Central memory CD8-positive, alpha-beta T cell (primary cell): ENCODE results near the gene SLC13A1.

Experiments used
- ATAC-seq: fragments of 150-1000 bp; cut with Tn5 transposase; replicated peaks from 2 replicates; pipeline ENCODE4 v1.10.0; 2022; ENCODE audit warnings: mild to moderate bottlenecking, moderate FRiP score, moderate number of reproducible peaks; ENCODE audit not compliant: poor library complexity, severe bottlenecking; ENCODE audit errors: extremely low read depth
- DNase-seq, 2 donors: peaks; one replicate each; pipeline ENCODE4 v3.0.0; 2021; ENCODE audit warnings: low spot score in 2 of 2
- H3K27ac Mint-ChIP-seq: one replicate; pipeline ENCODE4 v1.8.0; 2022; ENCODE audit warnings: low read depth, mild to moderate bottlenecking, moderate library complexity, mixed read lengths
- H3K27me3 Mint-ChIP-seq: one replicate; pipeline ENCODE4 v1.8.0; 2022; ENCODE audit warnings: mixed read lengths
- H3K36me3 Mint-ChIP-seq: one replicate; pipeline ENCODE4 v1.8.0; 2022; ENCODE audit warnings: mild to moderate bottlenecking, moderate library complexity, mixed read lengths; ENCODE audit not compliant: insufficient read depth
- H3K4me1 Mint-ChIP-seq: one replicate; pipeline ENCODE4 v1.8.0; 2022; ENCODE audit warnings: mixed read lengths
- H3K4me3 Mint-ChIP-seq: one replicate; pipeline ENCODE4 v1.8.0; 2022; ENCODE audit warnings: mild to moderate bottlenecking, moderate library complexity, mixed read lengths
- H3K9me3 Mint-ChIP-seq: one replicate; pipeline ENCODE4 v1.8.0; 2022; ENCODE audit warnings: mixed read lengths

SLC13A1 gene

GRCh38 chr7:123133924-123134323, 65.8 kb downstream of the SLC13A1 start:
- Mint-ChIP-seq H3K36me3 (no peaks in the 10 kb centered on the region), H3K27me3 (no peaks in the 10 kb centered on the region), H3K4me3 (no peak overlapping the region), H3K4me1 (no peaks in the 10 kb centered on the region), H3K27ac (no peak overlapping the region), H3K9me3 (peaks cover 18% of the 10 kb centered on the region)
- ATAC-seq (no peak), DNase-seq (no peak)

- Mint-ChIP-seq H3K9me3 (peaks cover 13% of the 10 kb centered on the region), H3K27ac (no peak overlapping the region), H3K36me3 (no peaks in the 10 kb centered on the region), H3K27me3 (no peaks in the 10 kb centered on the region), H3K4me3 (no peak overlapping the region), H3K4me1 (no peaks in the 10 kb centered on the region)
- ATAC-seq (no peak), DNase-seq (no peak)
Observed at GRCh38 chr7:123131961-123132360, 67.8 kb downstream of the SLC13A1 start.

- Mint-ChIP-seq H3K9me3 (peaks cover 13% of the 10 kb centered on the region), H3K27me3 (no peaks in the 10 kb centered on the region), H3K4me3 (no peak overlapping the region), H3K4me1 (no peaks in the 10 kb centered on the region), H3K27ac (no peak overlapping the region), H3K36me3 (no peaks in the 10 kb centered on the region)
- no peak for ATAC-seq
- DNase-seq: no peak
Observed at GRCh38 chr7:123131556-123131955, 68.2 kb downstream of the SLC13A1 start.

- Mint-ChIP-seq H3K4me3 (no peak overlapping the region), H3K9me3 (peaks cover 13% of the 10 kb centered on the region), H3K36me3 (no peaks in the 10 kb centered on the region), H3K4me1 (no peaks in the 10 kb centered on the region), H3K27ac (no peak overlapping the region), H3K27me3 (no peaks in the 10 kb centered on the region)
- ATAC-seq (no peak), DNase-seq (no peak)
Observed at GRCh38 chr7:123131140-123131539, 68.6 kb downstream of the SLC13A1 start.

GRCh38 chr7:123126691-123127090, 73.1 kb downstream of the SLC13A1 start:
- H3K27ac Mint-ChIP-seq: no peak overlapping the region
- no peaks in the 10 kb centered on the region for H3K4me1 Mint-ChIP-seq
- no peak for DNase-seq
- no peaks in the 10 kb centered on the region for H3K27me3 Mint-ChIP-seq
- H3K4me3 Mint-ChIP-seq: no peak overlapping the region
- H3K36me3 Mint-ChIP-seq: no peaks in the 10 kb centered on the region
- no peak for ATAC-seq
- peaks cover 8% of the 10 kb centered on the region for H3K9me3 Mint-ChIP-seq

- Mint-ChIP-seq H3K27ac (no peak overlapping the region), H3K4me1 (no peaks in the 10 kb centered on the region), H3K27me3 (no peaks in the 10 kb centered on the region), H3K9me3 (peaks cover 12% of the 10 kb centered on the region), H3K4me3 (no peak overlapping the region), H3K36me3 (no peaks in the 10 kb centered on the region)
- no peak for DNase-seq
- ATAC-seq: no peak
Observed at GRCh38 chr7:123126171-123126570, 73.6 kb downstream of the SLC13A1 start.

- Mint-ChIP-seq H3K4me3 (no peak overlapping the region), H3K4me1 (no peaks in the 10 kb centered on the region), H3K36me3 (no peaks in the 10 kb centered on the region), H3K9me3 (peaks cover 17% of the 10 kb centered on the region), H3K27ac (no peak overlapping the region), H3K27me3 (no peaks in the 10 kb centered on the region)
- DNase-seq (no peak), ATAC-seq (no peak)
Observed at GRCh38 chr7:123125231-123125630, 74.5 kb downstream of the SLC13A1 start.

- no peak overlapping the region for H3K4me3 Mint-ChIP-seq
- H3K27ac Mint-ChIP-seq: no peak overlapping the region
- H3K4me1 Mint-ChIP-seq: no peaks in the 10 kb centered on the region
- DNase-seq (no peak), ATAC-seq (no peak)
- no peaks in the 10 kb centered on the region for H3K36me3 Mint-ChIP-seq
- H3K9me3 Mint-ChIP-seq: peaks cover 15% of the 10 kb centered on the region
- no peaks in the 10 kb centered on the region for H3K27me3 Mint-ChIP-seq
Observed at GRCh38 chr7:123122916-123123315, 76.9 kb downstream of the SLC13A1 start.

GRCh38 chr7:123120286-123120685, 79.5 kb downstream of the SLC13A1 start:
- H3K4me3 Mint-ChIP-seq: no peak overlapping the region
- no peaks in the 10 kb centered on the region for H3K36me3 Mint-ChIP-seq
- H3K27me3 Mint-ChIP-seq: no peaks in the 10 kb centered on the region
- peaks cover 26% of the 10 kb centered on the region for H3K9me3 Mint-ChIP-seq
- no peak for DNase-seq
- H3K4me1 Mint-ChIP-seq: no peaks in the 10 kb centered on the region
- no peak overlapping the region for H3K27ac Mint-ChIP-seq
- no peak for ATAC-seq

- no peaks in the 10 kb centered on the region for H3K27me3 Mint-ChIP-seq
- no peaks in the 10 kb centered on the region for H3K36me3 Mint-ChIP-seq
- no peak for ATAC-seq
- no peak overlapping the region for H3K4me3 Mint-ChIP-seq
- no peaks in the 10 kb centered on the region for H3K4me1 Mint-ChIP-seq
- H3K9me3 Mint-ChIP-seq: peaks cover 23% of the 10 kb centered on the region
- H3K27ac Mint-ChIP-seq: no peak overlapping the region
- DNase-seq: no peak
Observed at GRCh38 chr7:123115331-123115730, 84.4 kb downstream of the SLC13A1 start.

GRCh38 chr7:123114288-123114687, 85.5 kb downstream of the SLC13A1 start:
- Mint-ChIP-seq H3K27ac (no peak overlapping the region), H3K4me1 (no peaks in the 10 kb centered on the region), H3K36me3 (no peaks in the 10 kb centered on the region), H3K9me3 (peaks cover 16% of the 10 kb centered on the region), H3K4me3 (no peak overlapping the region), H3K27me3 (no peaks in the 10 kb centered on the region)
- no peak for DNase-seq
- no peak for ATAC-seq

GRCh38 chr7:123112833-123113232, 86.9 kb downstream of the SLC13A1 start:
- H3K27me3 Mint-ChIP-seq: no peaks in the 10 kb centered on the region
- no peak for DNase-seq

GRCh38 chr7:123099712-123100111, 100.1 kb downstream of the SLC13A1 start:
- DNase-seq: no peak
- no peaks in the 10 kb centered on the region for H3K27me3 Mint-ChIP-seq
- peaks cover 1% of the 10 kb centered on the region for H3K36me3 Mint-ChIP-seq
- peaks cover 11% of the 10 kb centered on the region for H3K9me3 Mint-ChIP-seq
- no peaks in the 10 kb centered on the region for H3K4me1 Mint-ChIP-seq
- no peak overlapping the region for H3K4me3 Mint-ChIP-seq
- no peak for ATAC-seq
- H3K27ac Mint-ChIP-seq: no peak overlapping the region

More at GRCh38 chr7:123112833-123113232, 86.9 kb downstream of the SLC13A1 start:
- ATAC-seq: no peak
- Mint-ChIP-seq H3K36me3 (no peaks in the 10 kb centered on the region), H3K9me3 (peaks cover 28% of the 10 kb centered on the region), H3K27ac (no peak overlapping the region), H3K4me3 (no peak overlapping the region), H3K4me1 (no peaks in the 10 kb centered on the region)

GRCh38 chr7:123096976-123097375, 102.8 kb downstream of the SLC13A1 start:
- Mint-ChIP-seq H3K4me1 (no peaks in the 10 kb centered on the region), H3K27me3 (no peaks in the 10 kb centered on the region), H3K27ac (no peak overlapping the region), H3K36me3 (peaks cover 1% of the 10 kb centered on the region), H3K4me3 (no peak overlapping the region), H3K9me3 (peaks cover 8% of the 10 kb centered on the region)
- no peak for DNase-seq
- no peak for ATAC-seq
